NCI-H2227 (cell line): ENCODE results near the gene MAP6.

Experiments used
- DNase-seq: peaks from one replicate; lab custom pipeline; 2025; ENCODE audit not compliant: unreplicated experiment; lab: John Stamatoyannopoulos, UW

The MAP6 gene

DNA sequence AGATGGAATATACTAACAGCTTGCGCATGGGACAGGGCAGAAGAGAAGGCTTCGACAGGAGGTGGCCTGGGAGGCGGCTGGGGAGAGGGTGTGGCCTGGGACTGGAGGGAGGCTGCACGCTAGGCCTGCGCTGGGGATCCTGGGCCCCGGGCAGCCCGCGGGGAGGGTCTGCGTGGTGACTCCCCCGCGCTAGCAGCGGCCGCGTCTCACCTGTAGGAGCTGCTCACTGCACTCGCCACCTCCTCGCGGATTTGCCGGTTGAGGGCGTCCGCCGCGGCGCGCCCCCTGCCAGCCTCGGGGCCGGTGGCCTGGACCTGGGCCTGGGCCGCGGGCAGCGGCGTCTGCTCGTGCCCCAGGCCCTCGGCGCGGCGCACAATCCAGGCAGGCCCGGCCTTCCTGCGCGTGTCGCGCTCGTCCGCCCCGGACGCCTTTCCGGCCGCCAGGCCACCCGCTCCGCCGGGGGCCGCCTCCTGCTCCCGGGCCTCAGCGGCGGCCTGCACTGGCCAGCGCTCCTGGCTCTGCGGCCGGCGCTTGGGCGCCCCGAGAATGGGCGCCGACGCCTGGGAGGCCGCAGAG lies 1.5 kb downstream of the MAP6 start:
- DNase-seq, result peak; percentile 72

DNA sequence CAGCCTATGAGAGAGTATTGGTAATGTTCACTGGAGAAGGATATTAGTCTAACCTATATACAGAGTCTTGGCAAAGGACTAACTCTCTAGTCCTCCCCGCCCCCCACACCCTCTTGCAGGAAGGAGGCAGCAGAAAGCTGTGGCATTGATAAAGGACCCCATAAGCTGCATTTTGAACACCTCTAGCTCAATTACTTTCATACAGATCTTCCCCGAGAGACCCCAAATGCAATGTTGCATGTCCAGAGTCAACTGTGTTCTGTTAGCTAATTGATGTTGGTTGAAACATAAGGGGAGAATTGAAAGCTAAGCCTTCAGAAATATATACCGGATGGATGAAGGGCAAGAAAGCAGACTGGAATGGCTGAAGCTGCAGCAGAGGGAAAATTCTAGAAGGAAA lies 2.8 kb downstream of the MAP6 start:
- DNase-seq, result no peak

DNA sequence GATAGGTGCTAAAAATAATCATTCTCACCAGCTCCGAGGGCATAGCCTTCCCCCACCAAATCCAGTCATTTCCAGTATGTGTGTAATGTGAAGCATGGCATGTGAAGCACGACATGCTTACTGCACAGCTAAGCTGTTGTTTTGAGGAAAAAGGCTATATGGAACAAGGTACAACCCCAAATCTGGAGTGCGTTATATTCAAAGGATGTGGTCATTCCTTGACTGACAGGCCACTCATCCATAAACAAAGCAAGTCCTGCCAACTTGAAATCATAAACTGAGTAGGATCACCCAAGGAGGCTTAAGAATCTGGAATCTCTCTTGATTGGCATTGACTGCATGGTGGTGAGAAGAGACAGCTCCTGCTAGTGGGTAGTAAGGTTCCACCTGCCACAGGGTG lies 3.7 kb downstream of the MAP6 start:
- no peak for DNase-seq

DNA sequence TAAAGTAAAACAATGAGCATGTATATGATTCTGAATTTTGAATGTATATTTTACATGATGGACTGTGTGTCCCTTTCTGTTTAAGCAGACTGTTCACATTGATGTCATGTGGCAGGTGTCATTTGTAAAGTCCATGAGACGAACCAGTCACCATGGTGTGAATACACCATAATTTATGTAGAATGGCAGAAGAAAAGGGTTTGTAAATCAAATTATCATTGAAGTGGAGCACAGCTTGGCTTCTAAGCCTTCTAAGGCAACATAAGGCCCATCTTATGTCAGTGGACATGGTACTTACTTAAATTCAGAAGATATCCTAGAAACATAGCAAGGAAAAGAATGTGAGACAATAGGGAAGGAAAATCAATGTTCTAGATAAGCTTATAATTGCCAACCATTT lies 4.4 kb downstream of the MAP6 start:
- DNase-seq, result no peak

DNA sequence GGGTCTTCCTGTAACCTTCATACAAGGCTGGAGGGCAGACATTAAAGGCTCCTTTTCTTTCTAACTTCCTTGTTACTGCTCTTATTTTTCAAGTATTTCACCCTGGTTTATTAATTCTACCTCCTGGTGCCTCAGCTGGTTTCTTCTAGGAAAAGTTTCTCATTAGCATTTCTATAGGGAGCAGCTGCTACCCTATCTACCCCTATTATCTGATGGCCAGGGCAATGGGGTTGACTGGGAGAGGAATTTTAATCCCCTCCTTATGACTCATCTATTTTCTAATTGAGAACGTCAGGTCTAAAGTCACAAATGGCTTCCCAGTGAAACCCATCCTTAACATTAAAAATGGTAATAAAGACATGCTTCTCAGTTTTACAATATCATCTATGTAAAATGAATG lies 5.0 kb downstream of the MAP6 start:
- DNase-seq, result no peak

DNA sequence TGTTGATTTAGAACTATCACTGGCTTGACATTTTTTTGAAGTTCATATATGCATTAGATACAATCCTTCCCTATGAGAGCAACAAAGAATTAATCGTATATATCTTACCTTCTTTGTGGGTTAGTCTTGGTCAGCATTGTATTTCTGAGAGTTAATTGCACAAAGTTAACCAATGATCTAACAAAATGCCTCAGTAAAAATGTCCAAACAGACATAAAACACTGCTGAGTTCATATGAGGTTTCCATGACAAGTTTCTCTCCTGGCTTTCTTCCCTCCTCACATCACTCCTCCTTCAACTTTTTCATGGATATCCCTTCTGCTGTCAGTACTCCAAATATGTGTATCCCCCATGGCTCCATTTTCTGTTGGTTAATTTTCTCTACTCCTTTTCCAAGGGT lies 9.0 kb downstream of the MAP6 start:
- no peak for DNase-seq

DNA sequence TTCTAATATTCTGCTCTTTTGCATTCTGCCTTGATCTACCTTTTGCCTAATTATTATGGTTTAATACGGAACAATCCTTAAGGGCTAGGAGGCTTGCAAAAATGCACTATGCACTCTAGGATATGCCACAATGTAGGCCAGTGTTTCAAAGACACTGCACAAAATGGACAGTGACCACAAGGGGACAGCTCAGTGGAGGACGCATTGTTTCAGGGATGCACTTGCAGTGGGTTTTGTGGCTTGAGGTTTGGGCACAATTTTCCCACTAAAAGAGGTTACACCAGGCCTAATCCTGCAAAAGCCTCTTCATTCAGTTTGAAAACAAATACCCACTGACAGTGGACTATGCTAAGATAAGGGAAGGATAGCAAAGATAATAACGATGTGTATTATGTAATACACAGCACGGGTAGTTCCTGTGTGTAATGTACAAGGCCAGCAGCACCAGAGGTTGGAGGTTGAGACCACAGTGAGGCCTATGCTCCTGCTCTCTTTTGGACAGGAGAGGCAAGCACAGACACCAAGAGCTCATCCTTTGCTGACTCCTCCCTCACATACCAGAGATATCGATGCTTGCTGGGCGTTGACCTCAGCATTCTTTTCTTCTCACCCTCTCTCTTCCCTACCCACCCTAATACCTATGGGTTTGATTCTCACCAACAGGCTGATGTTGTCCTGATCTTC lies 12.7 kb downstream of the MAP6 start:
- DNase-seq, result no peak

DNA sequence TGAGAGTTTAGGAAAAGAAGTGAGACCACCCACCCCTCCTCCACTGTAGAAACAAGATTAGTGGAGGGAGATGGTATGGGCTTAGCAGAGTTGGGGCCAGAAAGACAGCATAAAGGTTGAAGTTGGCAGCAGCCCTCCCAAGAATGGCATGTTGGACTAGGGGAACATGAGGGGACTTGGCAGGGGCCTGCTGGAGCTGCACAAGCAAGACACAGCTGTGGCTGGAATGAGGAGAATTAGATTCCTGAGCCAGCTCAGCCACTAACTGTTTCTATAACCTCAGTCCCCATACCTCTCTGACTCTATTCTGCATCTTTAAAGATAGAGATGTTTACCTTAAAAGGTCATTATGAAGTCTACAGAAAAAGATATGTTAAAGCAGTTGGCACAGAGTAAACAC lies 13.2 kb downstream of the MAP6 start:
- DNase-seq, result no peak

DNA sequence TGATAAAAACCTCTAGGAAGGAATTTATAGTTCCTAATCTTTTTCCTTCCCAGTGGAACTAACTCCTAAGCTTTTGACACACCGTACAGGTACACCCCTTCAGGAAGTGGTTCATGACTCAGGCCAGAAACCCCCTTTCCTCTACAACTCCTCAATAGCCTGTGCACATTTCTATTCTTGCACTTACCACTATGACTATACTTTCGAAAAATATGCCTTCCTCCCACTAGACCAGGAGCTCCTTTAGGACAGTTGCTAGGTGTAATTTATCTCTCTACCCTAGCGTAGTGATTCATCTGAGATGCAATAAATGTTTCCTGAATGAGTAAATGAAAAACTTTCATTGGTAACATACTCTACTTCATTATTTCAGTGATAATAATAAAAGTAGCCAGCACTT lies 14.5 kb downstream of the MAP6 start:
- DNase-seq, result no peak

DNA sequence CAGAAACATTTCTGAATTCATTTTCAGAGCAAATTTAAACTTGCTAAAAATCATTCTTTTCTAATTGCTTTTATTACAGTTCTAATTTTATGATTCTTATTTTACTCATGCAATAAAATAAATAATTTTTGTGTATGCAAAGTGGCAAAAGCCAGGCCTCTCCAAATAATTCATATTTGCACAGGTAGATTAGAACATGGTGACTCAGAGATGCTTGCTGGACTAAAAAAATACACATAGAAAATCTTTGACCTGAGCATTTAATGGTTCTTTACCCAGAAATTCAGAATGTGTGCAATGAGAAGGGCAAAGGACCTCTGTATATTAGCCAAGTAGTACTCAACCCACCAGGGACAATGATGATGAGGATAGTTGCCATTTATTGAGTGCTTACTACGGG lies 15.3 kb downstream of the MAP6 start:
- no peak for DNase-seq

DNA sequence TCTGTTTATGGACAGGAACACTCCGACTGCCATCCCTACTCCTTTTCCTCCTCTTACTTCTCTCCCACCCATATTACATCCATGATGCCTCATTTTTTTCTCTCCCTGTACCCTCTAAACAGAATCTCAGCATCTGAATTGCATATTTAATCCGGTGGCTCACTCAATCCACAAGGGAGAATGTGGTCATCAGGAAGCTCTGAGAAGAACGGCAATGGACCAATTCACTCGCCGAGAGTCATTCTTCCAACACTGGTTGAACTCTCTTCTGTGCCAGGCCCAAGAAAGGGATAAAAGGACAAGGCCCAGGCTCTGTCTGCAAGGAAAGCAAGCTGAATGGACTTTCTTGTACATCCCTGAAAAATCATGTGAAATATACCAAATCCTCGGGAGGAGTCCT lies 15.9 kb downstream of the MAP6 start:
- DNase-seq, result no peak

DNA sequence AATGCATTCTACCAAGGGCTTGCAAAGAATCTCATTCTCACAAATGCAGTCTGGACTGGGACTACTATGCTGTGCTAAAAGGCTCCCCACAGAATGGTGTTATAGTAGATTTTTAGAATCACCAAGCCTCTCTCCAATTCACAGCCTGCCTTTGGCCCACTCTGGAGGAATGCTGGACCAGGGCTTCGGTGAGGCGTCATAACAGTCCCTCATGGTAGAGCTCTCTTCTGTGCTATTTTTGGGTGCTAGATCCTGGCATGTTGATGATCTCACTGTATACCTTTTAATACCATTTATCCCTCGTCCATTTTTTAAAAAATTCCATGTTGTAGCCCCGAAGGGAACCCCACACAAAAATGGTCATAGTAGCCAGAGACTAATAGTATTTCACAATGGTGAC lies 17.6 kb downstream of the MAP6 start:
- DNase-seq, result no peak

DNA sequence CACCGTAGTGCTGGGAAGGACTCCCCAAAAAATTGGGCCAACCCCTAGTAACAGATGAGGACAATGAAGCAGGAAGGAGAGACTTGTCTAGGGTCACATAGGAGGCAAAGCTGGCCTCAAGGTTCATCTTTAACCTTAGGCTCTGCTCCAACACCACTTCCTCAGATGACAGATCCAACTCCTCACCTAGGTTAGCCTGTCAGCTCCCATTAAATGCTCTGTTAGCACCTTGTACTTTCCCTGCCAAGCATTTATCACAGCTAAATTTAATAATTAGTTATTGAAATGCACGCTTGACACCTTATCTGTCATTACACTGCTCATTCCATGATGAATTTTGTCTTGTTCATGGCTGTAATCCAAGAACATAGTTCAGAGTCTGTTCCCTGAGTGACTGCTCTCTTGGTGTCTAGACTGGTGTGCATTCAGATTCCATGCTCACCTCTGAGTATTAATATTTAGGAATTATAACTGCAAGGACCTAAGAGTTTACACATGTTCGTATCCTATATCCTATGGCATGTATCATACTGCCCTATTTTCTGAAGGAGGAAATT lies 18.6 kb downstream of the MAP6 start:
- no peak for DNase-seq

DNA sequence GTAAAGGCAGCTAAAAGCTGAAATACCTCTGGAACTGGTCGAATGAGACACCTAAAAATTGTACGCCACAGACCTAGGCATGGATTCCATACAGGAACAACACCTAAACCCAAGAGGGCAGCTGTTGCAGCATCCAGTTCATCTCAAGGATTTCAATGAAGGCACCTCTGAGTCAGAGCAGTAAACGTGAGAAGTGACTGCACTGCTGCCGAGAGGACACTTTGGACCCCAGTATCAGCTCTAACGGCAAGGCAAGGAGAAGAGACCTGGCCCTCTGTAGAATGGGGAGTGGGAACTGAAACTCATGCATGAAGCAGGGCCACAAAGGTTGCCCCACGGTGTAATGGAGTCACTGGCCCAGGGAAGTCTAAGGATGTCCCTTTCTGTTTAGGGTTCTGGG lies 23.9 kb downstream of the MAP6 start:
- DNase-seq, result no peak

DNA sequence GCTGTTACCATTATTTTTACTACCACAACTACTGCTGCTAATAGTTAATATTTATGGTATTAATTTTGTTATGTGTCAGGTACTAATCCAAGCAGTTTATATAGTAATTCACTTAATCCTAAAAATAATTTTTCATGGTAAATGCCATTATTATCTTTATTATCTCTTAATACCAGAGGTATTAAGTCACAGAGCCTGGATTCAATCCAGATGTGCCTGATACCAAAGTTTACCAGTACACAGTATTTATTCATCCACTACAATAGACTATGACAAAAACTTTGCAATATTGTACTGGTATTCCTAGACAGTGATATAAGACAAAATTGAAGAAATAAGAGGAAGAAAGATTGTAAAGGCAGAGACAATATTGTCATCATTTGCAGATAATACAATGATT lies 24.5 kb downstream of the MAP6 start:
- no peak for DNase-seq

DNA sequence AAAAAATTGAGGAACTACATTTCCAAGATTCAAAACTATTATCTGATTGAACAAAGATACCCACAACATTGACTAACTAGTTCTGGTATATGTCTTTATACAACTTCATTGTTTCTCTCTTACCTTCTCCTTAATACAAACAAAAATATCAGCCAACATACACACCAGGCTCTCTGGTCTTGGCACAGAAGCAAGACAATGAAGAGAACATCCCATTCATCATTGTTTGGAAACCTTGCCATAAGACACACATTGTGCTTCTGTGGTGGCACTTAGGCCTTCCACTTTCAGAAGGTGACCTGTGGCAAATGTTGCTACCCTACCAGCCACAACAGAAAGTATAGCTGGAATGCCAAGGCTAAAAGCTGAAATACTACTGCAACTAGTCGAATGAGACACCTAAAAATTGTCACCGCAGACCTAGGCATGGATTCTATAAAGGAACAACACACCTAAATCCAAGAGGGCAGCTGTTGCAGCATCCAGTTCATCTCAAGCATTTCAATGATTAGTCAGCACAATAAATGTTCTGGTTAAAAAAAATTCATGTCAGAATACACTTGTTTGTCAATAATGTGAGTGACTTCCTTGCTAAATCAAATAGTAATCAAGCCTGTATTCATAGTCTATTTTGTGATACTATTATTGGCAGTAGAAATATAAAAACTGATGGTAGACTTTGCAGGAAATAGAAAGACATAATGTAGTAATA lies 26.3 kb downstream of the MAP6 start:
- DNase-seq, result no peak

DNA sequence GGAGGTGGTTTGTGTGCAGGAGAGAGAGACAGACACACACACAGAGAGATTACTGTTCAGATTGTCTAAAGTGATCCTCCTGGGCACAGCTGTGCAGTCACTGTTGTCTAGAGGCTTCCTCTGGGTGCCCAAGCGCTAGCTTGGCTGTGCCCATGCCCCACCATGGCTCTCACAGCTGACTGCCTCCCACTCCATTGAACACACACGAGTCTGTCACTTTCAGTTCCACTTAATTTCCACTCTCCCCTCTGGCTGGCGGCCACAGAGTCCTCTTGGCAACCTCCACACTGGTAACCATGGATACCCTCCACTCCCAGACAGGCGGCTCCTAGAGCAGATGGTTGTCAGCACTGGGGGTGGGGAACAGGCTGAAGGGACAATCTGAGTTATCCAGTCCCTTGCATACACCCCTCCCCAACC lies 29.1 kb downstream of the MAP6 start:
- DNase-seq, result peak; percentile 91

DNA sequence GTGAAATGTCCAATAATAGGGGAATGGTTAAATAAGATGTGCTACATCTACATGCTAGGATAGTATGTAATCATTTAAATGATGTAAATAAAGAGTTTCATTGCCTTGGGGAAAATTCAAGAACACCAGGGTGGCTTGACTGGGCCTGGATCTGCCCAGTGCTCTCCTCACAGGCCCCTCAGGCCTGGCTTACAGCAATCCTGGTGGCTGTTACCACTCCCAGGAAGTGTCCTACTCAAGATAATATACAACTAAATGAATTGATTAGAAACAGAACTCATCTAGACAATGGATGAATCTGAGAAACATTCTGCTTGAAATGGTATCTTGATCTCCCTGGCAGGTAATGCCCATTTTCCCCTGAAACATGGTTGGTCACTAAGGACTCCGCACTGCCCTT lies 30.8 kb downstream of the MAP6 start:
- DNase-seq, result no peak

DNA sequence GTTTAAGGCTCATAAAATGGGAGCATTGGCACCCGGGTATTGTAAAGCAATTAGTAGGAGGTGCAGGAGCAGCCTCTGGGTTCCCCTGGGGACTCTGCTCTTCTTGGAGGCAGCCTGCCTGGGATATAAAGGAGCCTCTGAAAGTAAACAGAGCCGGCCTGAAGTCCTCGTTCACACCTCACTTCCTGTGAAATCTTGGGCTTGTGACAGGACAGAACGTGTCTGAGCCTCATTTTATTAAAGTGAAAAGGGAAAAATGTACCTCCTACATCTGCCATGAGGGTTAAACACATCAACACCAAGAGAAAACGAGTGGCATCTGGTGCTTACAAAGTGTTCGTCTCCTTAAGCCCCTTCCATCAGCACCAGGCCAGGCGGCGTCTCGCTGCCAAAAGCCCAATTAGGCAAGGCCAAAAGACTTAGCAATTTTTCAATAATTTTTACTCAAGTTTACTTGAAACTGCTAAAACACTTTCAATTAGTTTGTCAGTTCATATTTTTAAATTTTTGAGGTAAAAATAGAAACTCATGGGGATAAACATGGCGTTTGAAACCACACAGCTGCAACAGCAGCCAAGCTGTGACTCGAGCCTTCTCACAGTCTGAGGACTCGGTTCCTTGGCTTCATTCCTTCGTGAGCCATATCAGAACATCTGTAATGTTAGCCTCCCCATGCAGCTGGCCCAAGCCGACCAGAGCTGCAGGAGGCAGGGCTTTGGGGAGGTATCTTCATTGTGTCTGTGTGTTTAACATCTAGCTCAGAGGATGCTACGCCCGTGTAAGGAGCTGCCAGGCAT lies 33.6 kb downstream of the MAP6 start:
- DNase-seq, result peak; percentile 39

DNA sequence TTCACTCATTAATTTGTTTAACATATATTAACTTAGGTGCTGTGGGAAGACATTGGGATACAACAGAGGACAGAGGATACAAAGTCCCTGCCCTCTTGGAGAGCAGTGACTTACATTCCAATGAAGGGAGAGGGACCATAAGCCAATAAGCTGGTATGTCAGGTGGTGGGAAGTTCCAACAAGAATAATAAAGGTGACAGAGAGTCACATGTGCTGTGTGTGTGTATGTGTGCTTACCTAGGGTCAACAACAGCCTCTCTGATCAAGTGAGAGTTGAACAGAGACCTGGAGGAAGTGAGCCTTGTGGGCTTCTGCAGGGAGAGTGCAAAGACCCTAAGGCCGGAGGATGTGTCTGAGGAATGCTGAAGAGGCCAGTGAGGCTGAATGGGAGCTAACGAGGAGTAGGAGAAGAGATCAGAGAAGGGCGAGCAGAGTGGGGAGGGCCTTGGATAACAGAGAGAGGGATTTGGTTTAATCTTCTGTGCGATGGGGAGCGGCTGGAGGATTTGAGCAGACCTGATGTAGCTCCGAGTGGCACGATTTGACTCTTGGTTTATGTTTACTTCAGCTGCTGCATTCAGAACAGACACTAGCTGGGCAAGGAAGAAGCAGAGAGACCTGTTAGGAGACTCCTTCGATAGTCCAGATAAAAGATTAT lies 35.3 kb downstream of the MAP6 start:
- DNase-seq, result no peak

DNA sequence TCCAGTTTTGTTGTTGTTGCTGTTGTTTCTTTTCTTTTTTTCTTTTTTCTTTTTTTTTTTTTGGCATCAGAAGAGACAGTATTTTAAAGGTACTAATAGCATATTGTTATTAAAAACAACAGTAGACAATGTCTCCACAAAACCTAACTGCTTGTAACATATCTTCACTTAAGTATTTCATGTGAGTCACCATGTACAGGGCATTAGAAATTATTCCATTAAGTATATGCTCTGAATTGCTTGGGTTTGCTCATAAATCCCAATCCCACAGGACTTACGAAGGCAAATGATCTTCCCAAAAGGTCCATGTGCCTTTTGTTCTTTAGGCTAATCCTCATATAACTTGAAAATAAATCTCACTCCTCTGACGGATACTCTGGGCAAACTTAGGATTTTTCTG lies 35.9 kb downstream of the MAP6 start:
- no peak for DNase-seq
